ENCODE results near the gene GCK. TPM values are rescaled to one million over a fixed set of nuclear protein-coding genes. Genes with fewer than 3 reads are reported as not detected.

GCK gene
- total and polyA plus RNA-seq, 2 experiments from 2014 or later = 1.7 to 2.5 TPM

DNA sequence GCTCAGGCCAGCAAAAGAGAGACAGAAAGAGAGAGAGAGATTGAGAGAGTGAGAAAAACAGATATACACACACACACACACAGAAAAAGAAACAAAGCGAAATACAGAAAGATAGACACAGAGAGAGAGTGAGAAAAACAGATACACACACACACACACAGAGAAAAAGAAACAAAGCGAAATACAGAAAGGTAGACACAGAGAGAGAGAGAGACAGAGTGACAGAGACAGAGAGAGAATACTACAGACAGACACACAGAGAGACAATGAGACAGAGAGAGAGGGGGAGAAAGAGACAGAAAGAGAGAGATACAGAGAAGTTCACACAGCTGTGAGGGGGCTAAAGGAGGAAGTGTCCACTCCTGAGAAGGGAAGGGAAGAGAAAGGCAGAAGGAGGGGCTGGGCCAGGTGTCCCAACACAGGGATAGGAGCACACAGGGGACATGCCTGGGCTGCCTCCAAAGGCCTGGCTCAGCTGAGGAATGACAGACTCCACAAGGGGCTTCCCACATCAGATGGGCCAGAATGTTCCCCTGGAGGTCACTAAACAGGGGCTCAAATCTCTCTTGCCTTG lies 4.3 kb downstream of the GCK start:
- H3K36me3 ChIP-seq (replicated peaks; ENCODE audit: insufficient read depth, low read depth) = no peaks in the 10 kb centered on the region
- H3K9me2 ChIP-seq (replicated peaks; ENCODE audit: insufficient read depth) = no peaks in the 10 kb centered on the region
- no peaks in the 10 kb centered on the region for H3K27me3 ChIP-seq
- no peaks in the 10 kb centered on the region for H4K20me1 ChIP-seq (ENCODE audit: insufficient read depth, poor library complexity, severe bottlenecking)
- H3K4me2 ChIP-seq = no peak overlapping the region
- H3K9me3 ChIP-seq (ENCODE audit: low read depth) = no peaks in the 10 kb centered on the region
- H3K79me2 ChIP-seq = no peaks in the 10 kb centered on the region
- TF ChIP-seq EZH2phosphoT487 (IDR thresholded peaks at IDR 0.05; ENCODE audit: low read depth, severe bottlenecking, unreplicated experiment) (no peak), CTCF (IDR thresholded peaks at IDR 0.05; ENCODE audit: poor library complexity) (no peak), EZH2 (IDR thresholded peaks at IDR 0.05; ENCODE audit: borderline replicate concordance) (no peak)
- no peak for DNase-seq (ENCODE audit: low spot score)
- H3K4me1 ChIP-seq (ENCODE audit: insufficient read depth) = peaks cover 8% of the 10 kb centered on the region
- no peak overlapping the region for H3K4me3 ChIP-seq
- WGBS (ENCODE audit: low lambda C conversion rate, missing lambda C conversion rate) = 89% methylated on average over 2 of the region's 2 CpGs
- no peak overlapping the region for H2AFZ ChIP-seq
- H3K27ac ChIP-seq = peak overlapping the region; percentile 64

DNA sequence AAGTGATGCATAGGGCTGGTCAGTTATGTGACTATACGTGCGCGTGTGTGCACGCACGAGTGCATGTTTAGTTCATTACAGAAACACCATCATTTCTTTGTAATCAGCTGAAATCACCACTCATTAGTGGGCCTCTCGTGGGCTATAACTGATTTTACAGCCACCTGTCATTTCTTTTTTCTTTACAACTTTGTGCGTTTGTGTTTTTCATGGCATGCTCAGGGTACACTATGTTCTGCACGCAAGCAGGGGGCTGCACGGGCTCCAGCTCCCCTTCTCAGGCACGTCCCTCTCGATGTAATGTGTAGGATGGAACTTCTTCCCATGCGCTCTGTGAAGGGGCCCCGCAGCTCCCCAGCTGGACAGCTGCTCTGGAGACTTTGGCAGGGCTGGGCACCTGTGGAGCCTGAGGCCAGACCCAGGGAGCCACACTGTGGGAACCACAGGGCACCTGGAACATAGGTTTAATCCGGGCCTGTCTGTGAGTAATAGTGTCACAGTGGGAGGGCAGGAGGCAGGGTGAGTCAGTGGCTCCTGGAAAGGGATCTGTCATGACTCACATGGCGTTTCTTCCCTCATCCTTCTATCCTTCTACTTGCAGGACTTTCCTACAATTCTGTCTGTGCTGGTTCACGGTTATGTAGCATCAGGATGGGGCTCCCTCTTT lies 4.9 kb downstream of the GCK start:
- H3K27ac ChIP-seq = peak overlapping the region; percentile 64
- no peak overlapping the region for H3K4me3 ChIP-seq
- H3K9me3 ChIP-seq (ENCODE audit: low read depth) = no peaks in the 10 kb centered on the region
- H3K36me3 ChIP-seq (replicated peaks; ENCODE audit: insufficient read depth, low read depth) = no peaks in the 10 kb centered on the region
- no peak overlapping the region for H3K4me2 ChIP-seq
- H3K27me3 ChIP-seq = no peaks in the 10 kb centered on the region
- 70% methylated on average over 16 of the region's 16 CpGs for WGBS (ENCODE audit: low lambda C conversion rate, missing lambda C conversion rate)
- no peaks in the 10 kb centered on the region for H4K20me1 ChIP-seq (ENCODE audit: insufficient read depth, poor library complexity, severe bottlenecking)
- H3K4me1 ChIP-seq (ENCODE audit: insufficient read depth) = peaks cover 8% of the 10 kb centered on the region
- peak; percentile 74 for DNase-seq (ENCODE audit: low spot score)
- H2AFZ ChIP-seq = no peak overlapping the region
- TF ChIP-seq EZH2 (IDR thresholded peaks at IDR 0.05; ENCODE audit: borderline replicate concordance) (no peak), EZH2phosphoT487 (IDR thresholded peaks at IDR 0.05; ENCODE audit: low read depth, severe bottlenecking, unreplicated experiment) (no peak), CTCF (IDR thresholded peaks at IDR 0.05; ENCODE audit: poor library complexity) (no peak)
- H3K79me2 ChIP-seq = no peaks in the 10 kb centered on the region
- no peaks in the 10 kb centered on the region for H3K9me2 ChIP-seq (replicated peaks; ENCODE audit: insufficient read depth)

- Histone ChIP-seq H3K36me3 (replicated peaks; ENCODE audit: insufficient read depth, low read depth) (no peaks in the 10 kb centered on the region), H3K27ac (no peak overlapping the region), H3K27me3 (no peaks in the 10 kb centered on the region), H2AFZ (no peak overlapping the region), H3K9me3 (ENCODE audit: low read depth) (no peaks in the 10 kb centered on the region), H3K79me2 (no peaks in the 10 kb centered on the region), H3K4me2 (no peak overlapping the region), H3K4me3 (no peak overlapping the region), H4K20me1 (ENCODE audit: insufficient read depth, poor library complexity, severe bottlenecking) (no peaks in the 10 kb centered on the region), H3K9me2 (replicated peaks; ENCODE audit: insufficient read depth) (no peaks in the 10 kb centered on the region), H3K4me1 (ENCODE audit: insufficient read depth) (peaks cover 8% of the 10 kb centered on the region)
- DNase-seq (ENCODE audit: low spot score) = no peak
- no peak for TF ChIP-seq EZH2 (IDR thresholded peaks at IDR 0.05; ENCODE audit: borderline replicate concordance)
- TF ChIP-seq CTCF (IDR thresholded peaks at IDR 0.05; ENCODE audit: poor library complexity) = no peak
- TF ChIP-seq EZH2phosphoT487 (IDR thresholded peaks at IDR 0.05; ENCODE audit: low read depth, severe bottlenecking, unreplicated experiment) = no peak
- 61% methylated on average over 2 of the region's 2 CpGs for WGBS (ENCODE audit: low lambda C conversion rate, missing lambda C conversion rate)
Measured at GRCh38 chr7:44183386-44183785, 5.9 kb downstream of the GCK start.
